Prostate gland (tissue), 2 donors: ENCODE data around the gene RHPN2. TPM values are rescaled to one million over a fixed set of nuclear protein-coding genes. Genes with fewer than 3 reads are reported as not detected.
A peak's percentile ranks its signal among the peaks of the same experiment; 100 is the strongest.

Source experiments
- DNase-seq: peaks from one replicate; pipeline ENCODE4 v3.0.0-alpha.2; 2019; ENCODE audit warnings: low spot score
- H3K27ac ChIP-seq, 2 donors: fragments of 200-600 bp; sonication (generic); 2 replicates each; pipeline ENCODE4 v1.5.1; 2017 to 2019
- H3K27me3 ChIP-seq: fragments of 200-600 bp; sonication (generic); replicated peaks from 2 replicates; pipeline ENCODE4 v1.5.1; 2019; ENCODE audit not compliant: insufficient read depth
- H3K36me3 ChIP-seq, 2 donors: fragments of 200-600 bp; sonication (generic); 1 replicate in 1 of 2; 2 replicates in 1 of 2; pipeline versions ENCODE4 v1.5.1 to v1.8.1; 2017 to 2019
- H3K4me1 ChIP-seq: fragments of 200-600 bp; sonication (generic); replicated peaks from 2 replicates; pipeline ENCODE4 v1.5.1; 2019
- H3K4me3 ChIP-seq, 2 donors: fragments of 200-600 bp; sonication (generic); 2 replicates each; pipeline ENCODE4 v1.5.1; 2017 to 2019
- H3K9me3 ChIP-seq: fragments of 200-600 bp; sonication (generic); 2 replicates; pipeline ENCODE4 v1.5.1; 2017
- POLR2A ChIP-seq: fragments of 450-650 bp; IDR thresholded peaks from one replicate; pipeline ENCODE4 v1.6.1; 2016; ENCODE audit warnings: antibody characterized with exemption, mild to moderate bottlenecking
- POLR2AphosphoS5 ChIP-seq: sonication (generic); formaldehyde crosslinking; IDR thresholded peaks from one replicate; pipeline ENCODE4 v1.6.1; 2017; ENCODE audit warnings: antibody characterized with exemption
- WGBS: methylation state at CpG from one replicate; pipeline ENCODE4 v1.1.5; 2018; 5-methylcytosine and 5-hydroxymethylcytosine counted together
- intact Hi-C: fragments of 100-400 bp; cut with DNase I; formaldehyde crosslinking; loops from one replicate; pipeline ENCODE4 v1.14.2; 2022
- total RNA-seq, 2 donors: library from RNA; depleted of rRNA; stranded (reverse); fragments of >200 nt; gene quantifications; one replicate each; pipeline ENCODE4 v1.1.0, GENCODE V29; 2016
- TF ChIP-seq, protein P1 (sequence below), 4 experiments: fragments of 200-600 bp in 2 of 4; fragments of 450-650 bp in 2 of 4; sonication (generic) in 2 of 4; IDR thresholded peaks; 1 replicate in 3 of 4; 2 replicates in 1 of 4; pipeline ENCODE4 v1.5.1; 2016 to 2019; ENCODE audit warnings: antibody characterized with exemption in 4 of 4, mild to moderate bottlenecking in 2 of 4, moderate library complexity in 2 of 4

RHPN2 gene
- total RNA-seq, 2 donors from 2014 or later, result 46.2 to 95.0 TPM

- DNase-seq, result no peak
- Histone ChIP-seq H3K27me3 (no peaks in the 10 kb centered on the region), H3K9me3 (no peaks in the 10 kb centered on the region), H3K36me3 (no peaks in the 10 kb centered on the region), H3K4me1 (no peaks in the 10 kb centered on the region), H3K27ac (no peak overlapping the region), H3K4me3 (no peak overlapping the region)
- TF ChIP-seq POLR2A, result no peak
- TF ChIP-seq, protein P1, sequence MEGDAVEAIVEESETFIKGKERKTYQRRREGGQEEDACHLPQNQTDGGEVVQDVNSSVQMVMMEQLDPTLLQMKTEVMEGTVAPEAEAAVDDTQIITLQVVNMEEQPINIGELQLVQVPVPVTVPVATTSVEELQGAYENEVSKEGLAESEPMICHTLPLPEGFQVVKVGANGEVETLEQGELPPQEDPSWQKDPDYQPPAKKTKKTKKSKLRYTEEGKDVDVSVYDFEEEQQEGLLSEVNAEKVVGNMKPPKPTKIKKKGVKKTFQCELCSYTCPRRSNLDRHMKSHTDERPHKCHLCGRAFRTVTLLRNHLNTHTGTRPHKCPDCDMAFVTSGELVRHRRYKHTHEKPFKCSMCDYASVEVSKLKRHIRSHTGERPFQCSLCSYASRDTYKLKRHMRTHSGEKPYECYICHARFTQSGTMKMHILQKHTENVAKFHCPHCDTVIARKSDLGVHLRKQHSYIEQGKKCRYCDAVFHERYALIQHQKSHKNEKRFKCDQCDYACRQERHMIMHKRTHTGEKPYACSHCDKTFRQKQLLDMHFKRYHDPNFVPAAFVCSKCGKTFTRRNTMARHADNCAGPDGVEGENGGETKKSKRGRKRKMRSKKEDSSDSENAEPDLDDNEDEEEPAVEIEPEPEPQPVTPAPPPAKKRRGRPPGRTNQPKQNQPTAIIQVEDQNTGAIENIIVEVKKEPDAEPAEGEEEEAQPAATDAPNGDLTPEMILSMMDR (IDR thresholded peaks at IDR 0.05), result no peak
- TF ChIP-seq POLR2AphosphoS5, result no peak
- WGBS, result 73% methylated on average over 7 of the region's 8 CpGs
- intact Hi-C loops, result no loop called here
Observed at GRCh38 chr19:33067121-33067520, 2.4 kb upstream of the RHPN2 start.

DNA sequence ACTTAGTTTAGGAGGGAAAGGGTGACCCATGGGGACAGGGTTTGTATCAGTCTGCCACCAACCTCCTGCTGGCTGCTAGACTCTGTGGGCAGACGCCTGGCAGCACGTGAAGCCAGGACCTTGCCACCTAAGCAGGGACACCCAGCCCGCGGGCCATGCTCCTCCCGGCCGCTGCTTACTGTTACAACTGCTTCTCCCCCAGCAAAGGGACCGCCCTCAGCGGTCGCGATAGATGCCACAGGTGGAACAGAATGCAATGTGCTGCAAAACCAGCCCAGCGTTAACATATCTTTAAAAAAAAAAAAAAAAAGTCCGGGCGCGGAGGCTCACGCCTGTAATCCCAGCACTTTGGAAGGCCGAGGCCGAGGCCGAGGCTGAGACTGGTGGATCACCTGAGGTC lies 1.9 kb upstream of the RHPN2 start:
- intact Hi-C loops, result no loop called here
- H3K4me1 ChIP-seq, result no peaks in the 10 kb centered on the region
- no peak overlapping the region for H3K27ac ChIP-seq
- no peaks in the 10 kb centered on the region for H3K9me3 ChIP-seq
- TF ChIP-seq, protein P1 (IDR thresholded peaks at IDR 0.05), result no peak
- TF ChIP-seq POLR2AphosphoS5, result no peak
- H3K36me3 ChIP-seq, result no peaks in the 10 kb centered on the region
- H3K27me3 ChIP-seq, result no peaks in the 10 kb centered on the region
- 88% methylated on average over 18 of the region's 18 CpGs for whole genome bisulfite sequencing
- no peak overlapping the region for H3K4me3 ChIP-seq
- no peak for DNase-seq

- Histone ChIP-seq H3K27ac (peak overlapping the region; percentile 89 to 94), H3K27me3 (no peaks in the 10 kb centered on the region), H3K4me3 (peak overlapping the region; percentile 69 to 88), H3K9me3 (no peaks in the 10 kb centered on the region), H3K36me3 (no peaks in the 10 kb centered on the region), H3K4me1 (no peaks in the 10 kb centered on the region)
- peak; percentile 50 for DNase-seq
- intact Hi-C loops, result no loop called here
- TF ChIP-seq POLR2AphosphoS5 (no peak), POLR2A (no peak)
- TF ChIP-seq, protein P1 (IDR thresholded peaks at IDR 0.05), result no peak
- WGBS, result under 1% methylated on average over 33 of the region's 35 CpGs
Observed at GRCh38 chr19:33064458-33064791, 263 bp downstream of the RHPN2 start.

DNA sequence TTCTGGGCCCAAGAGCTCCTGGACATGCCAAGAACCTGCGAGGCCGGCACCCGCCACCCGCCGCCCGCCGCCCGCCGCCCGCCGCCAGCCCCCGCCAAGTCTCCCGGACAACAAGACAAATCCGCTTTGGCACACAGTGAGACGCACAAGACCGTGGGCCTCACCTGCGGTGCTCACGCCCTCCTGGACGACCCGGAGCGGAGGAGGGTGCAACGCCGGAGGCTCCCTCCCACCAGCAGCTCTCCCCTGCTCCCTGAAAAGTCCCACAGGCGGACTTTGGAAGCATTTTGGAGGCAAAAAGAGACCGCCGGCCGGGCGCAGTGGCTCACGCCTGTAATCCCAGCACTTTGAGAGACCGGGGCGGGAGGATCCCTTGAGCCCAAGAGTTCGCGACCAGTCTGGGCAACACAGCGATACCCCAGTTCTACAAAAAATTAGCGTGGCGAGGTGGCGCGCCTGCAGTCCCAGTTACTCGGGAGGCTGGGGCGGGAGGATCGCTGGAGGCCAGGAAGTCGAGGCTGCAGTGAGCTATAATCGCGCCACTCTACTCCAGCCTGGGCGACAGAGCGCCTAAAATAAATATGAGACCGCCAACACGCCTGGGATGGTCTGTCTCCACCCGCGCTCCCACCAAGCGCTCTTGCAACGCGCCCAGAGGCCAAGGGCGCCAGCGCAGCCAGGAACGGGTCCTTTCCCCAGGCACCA lies 783 bp downstream of the RHPN2 start:
- Histone ChIP-seq H3K36me3 (no peaks in the 10 kb centered on the region), H3K27me3 (no peaks in the 10 kb centered on the region), H3K4me3 (peak overlapping the region; percentile 69 to 88), H3K9me3 (no peaks in the 10 kb centered on the region), H3K27ac (peak overlapping the region; percentile 89 to 94), H3K4me1 (no peaks in the 10 kb centered on the region)
- intact Hi-C loops, result no loop called here
- no peak for TF ChIP-seq POLR2A
- TF ChIP-seq POLR2AphosphoS5, result no peak
- TF ChIP-seq, protein P1 (IDR thresholded peaks at IDR 0.05), result no peak
- 3% methylated on average over 33 of the region's 56 CpGs for WGBS
- DNase-seq, result peak; percentile 22

DNA sequence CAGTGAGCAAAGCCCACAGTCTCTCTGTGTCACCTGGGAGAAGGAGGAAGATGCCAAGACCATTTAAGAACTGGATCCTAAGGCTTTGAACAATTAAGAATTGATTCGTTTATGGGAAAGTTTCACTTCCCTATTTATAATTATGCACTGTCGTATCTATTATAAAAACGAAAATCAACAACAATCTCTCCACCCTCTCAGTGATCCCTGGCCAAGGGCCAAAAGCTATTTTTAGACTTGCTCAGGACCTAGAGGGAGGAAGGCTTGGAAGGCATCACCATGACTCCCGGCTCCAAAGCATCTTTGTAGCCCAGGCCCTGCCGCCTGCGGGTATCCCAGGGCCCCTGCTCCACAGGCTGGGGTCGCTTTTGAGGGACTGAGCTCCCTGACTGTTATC lies 1.3 kb downstream of the RHPN2 start:
- H3K4me3 ChIP-seq, result peak overlapping the region; percentile 69 to 88
- no peaks in the 10 kb centered on the region for H3K4me1 ChIP-seq
- peak overlapping the region; percentile 89 to 94 for H3K27ac ChIP-seq
- 10% methylated on average over 7 of the region's 7 CpGs for WGBS
- intact Hi-C loops, result no loop called here
- TF ChIP-seq, protein P1 (IDR thresholded peaks at IDR 0.05), result no peak
- no peak for TF ChIP-seq POLR2A
- TF ChIP-seq POLR2AphosphoS5, result no peak
- H3K27me3 ChIP-seq, result no peaks in the 10 kb centered on the region
- no peaks in the 10 kb centered on the region for H3K36me3 ChIP-seq
- peak; percentile 48 for DNase-seq
- no peaks in the 10 kb centered on the region for H3K9me3 ChIP-seq
